Measurements from ENCODE around the gene SCP2D1. TPM values are rescaled to one million over a fixed set of nuclear protein-coding genes. Genes with fewer than 3 reads are reported as not detected.

Gene SCP2D1
- total and polyA plus RNA-seq, 2 donors (not counting 1 experiment from before 2014, with no cell fraction given): not detected

DNA sequence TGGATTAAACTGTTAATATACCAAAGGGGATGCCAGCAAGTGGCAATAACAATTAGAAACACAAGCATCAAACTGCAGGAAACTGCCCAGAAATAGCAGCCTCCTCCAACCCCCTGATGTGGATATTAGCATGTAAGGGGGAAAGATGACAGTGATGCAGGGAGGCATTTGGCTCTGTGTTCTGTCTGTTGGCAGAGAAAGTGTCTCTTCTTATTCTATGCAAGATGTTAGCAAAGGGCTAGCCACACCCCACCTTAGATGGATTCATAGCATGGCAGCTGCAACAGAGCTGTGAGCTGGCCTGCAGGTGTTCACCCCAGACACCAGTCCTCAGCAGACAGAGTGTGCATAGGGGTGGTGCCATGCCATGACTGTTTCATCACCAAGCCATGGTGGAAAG is 38.0 kb downstream of the SCP2D1 start:
- ATAC-seq (ENCODE audit: low read depth): no peak
- Mint-ChIP-seq H3K4me3 (no peak overlapping the region), H3K4me1 (no peaks in the 10 kb centered on the region)

DNA sequence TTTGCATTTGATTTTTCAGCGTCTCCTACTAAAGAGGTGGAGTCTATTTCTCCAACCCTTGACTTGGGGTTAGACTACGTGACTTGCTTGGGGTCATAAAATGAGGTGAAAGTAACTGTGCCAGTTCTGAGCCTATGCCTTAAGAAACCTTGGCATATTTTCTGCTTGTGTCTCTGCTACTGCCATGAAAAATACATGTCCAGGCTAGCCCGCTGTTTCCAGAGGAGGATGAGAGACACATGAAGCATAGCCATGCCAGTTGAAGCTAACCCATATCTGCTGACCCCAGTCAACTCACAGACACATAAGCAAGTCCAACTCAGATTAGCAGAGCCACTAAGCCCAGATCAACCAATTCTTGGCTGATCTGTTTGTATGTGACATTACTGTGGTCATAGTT is 38.7 kb downstream of the SCP2D1 start:
- POLR2A ChIA-PET: no interaction called here
- H3K4me3 ChIP-seq (ENCODE audit: control extremely low read depth in 1 of 5, extremely low read depth in 1 of 5, insufficient read depth in 1 of 5, low read depth in 2 of 5, low read length in 4 of 5): no peak overlapping the region
- H4K20me1 ChIP-seq (ENCODE audit: control insufficient read depth, insufficient read depth, low read length, poor library complexity, severe bottlenecking): no peaks in the 10 kb centered on the region
- WGBS (ENCODE audit: insufficient coverage): 100% methylated on average over 1 of the region's 3 CpGs
- Mint-ChIP-seq H3K27ac (no peak overlapping the region), H3K9me3 (ENCODE audit: insufficient read depth) (no peaks in the 10 kb centered on the region), H3K4me3 (no peak overlapping the region), H3K27me3 (peaks cover 15% of the 10 kb centered on the region), H3K4me1 (no peaks in the 10 kb centered on the region)
- no peak overlapping the region for H2AFZ ChIP-seq (ENCODE audit: insufficient read depth, low read depth, low read length, poor library complexity, severe bottlenecking)
- no peak overlapping the region for H3K9ac ChIP-seq (ENCODE audit: low read length)
- no peaks in the 10 kb centered on the region for H3K9me3 ChIP-seq (ENCODE audit: control extremely low read depth in 1 of 3, control insufficient read depth in 2 of 3, insufficient read depth in 1 of 3, low read length in 2 of 3)
- DNase-seq (no peak), ATAC-seq (ENCODE audit: low read depth) (no peak)
- no peaks in the 10 kb centered on the region for H3K36me3 ChIP-seq (replicated peaks in 1 of 2; ENCODE audit: control extremely low read depth in 1 of 2, control insufficient read depth in 1 of 2, extremely low read depth in 1 of 2, insufficient read depth in 2 of 2, low read length in 1 of 2)
- TF ChIP-seq EZH2 (IDR thresholded peaks at IDR 0.05; ENCODE audit: borderline replicate concordance, insufficient read depth, low read depth, low read length, poor library complexity, severe bottlenecking): no peak
- TF ChIP-seq, protein P1, sequence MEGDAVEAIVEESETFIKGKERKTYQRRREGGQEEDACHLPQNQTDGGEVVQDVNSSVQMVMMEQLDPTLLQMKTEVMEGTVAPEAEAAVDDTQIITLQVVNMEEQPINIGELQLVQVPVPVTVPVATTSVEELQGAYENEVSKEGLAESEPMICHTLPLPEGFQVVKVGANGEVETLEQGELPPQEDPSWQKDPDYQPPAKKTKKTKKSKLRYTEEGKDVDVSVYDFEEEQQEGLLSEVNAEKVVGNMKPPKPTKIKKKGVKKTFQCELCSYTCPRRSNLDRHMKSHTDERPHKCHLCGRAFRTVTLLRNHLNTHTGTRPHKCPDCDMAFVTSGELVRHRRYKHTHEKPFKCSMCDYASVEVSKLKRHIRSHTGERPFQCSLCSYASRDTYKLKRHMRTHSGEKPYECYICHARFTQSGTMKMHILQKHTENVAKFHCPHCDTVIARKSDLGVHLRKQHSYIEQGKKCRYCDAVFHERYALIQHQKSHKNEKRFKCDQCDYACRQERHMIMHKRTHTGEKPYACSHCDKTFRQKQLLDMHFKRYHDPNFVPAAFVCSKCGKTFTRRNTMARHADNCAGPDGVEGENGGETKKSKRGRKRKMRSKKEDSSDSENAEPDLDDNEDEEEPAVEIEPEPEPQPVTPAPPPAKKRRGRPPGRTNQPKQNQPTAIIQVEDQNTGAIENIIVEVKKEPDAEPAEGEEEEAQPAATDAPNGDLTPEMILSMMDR (IDR thresholded peaks at IDR 0.05): no peak
- H3K27ac ChIP-seq (ENCODE audit: low read length in 2 of 2): no peak overlapping the region
- no peak overlapping the region for H3K4me2 ChIP-seq (replicated peaks; ENCODE audit: low read depth, low read length, poor library complexity, severe bottlenecking)
- H3K79me2 ChIP-seq (ENCODE audit: control insufficient read depth, insufficient read depth, low read length): no peaks in the 10 kb centered on the region
- CTCF ChIA-PET: no interaction called here
- intact Hi-C loops (cut with micrococcal nuclease): no loop called here
- H3K27me3 ChIP-seq (replicated peaks in 1 of 4; ENCODE audit: control extremely low read depth in 1 of 4, control insufficient read depth in 3 of 4, insufficient read depth in 4 of 4, low read length in 3 of 4): peaks cover 0 to 9% (median 2%) of the 10 kb centered on the region in 4 experiments
- no peaks in the 10 kb centered on the region for H3K4me1 ChIP-seq (ENCODE audit: control insufficient read depth in 2 of 2, insufficient read depth in 2 of 2, low read length in 2 of 2)

More for the DNA sequence above, 38.0 kb downstream of the SCP2D1 start:
- Histone ChIP-seq H4K20me1 (ENCODE audit: control insufficient read depth, insufficient read depth, low read length, poor library complexity, severe bottlenecking) (no peaks in the 10 kb centered on the region), H3K27ac (ENCODE audit: low read length in 2 of 2) (no peak overlapping the region), H3K4me3 (ENCODE audit: control extremely low read depth in 1 of 5, extremely low read depth in 1 of 5, insufficient read depth in 1 of 5, low read depth in 2 of 5, low read length in 4 of 5) (no peak overlapping the region), H3K79me2 (ENCODE audit: control insufficient read depth, insufficient read depth, low read length) (no peaks in the 10 kb centered on the region), H3K9ac (ENCODE audit: low read length) (no peak overlapping the region), H3K4me2 (replicated peaks; ENCODE audit: low read depth, low read length, poor library complexity, severe bottlenecking) (no peak overlapping the region), H3K27me3 (replicated peaks in 1 of 4; ENCODE audit: control extremely low read depth in 1 of 4, control insufficient read depth in 3 of 4, insufficient read depth in 4 of 4, low read length in 3 of 4) (peaks cover 0 to 9% (median 2%) of the 10 kb centered on the region in 4 experiments), H2AFZ (ENCODE audit: insufficient read depth, low read depth, low read length, poor library complexity, severe bottlenecking) (no peak overlapping the region), H3K36me3 (replicated peaks in 1 of 2; ENCODE audit: control extremely low read depth in 1 of 2, control insufficient read depth in 1 of 2, extremely low read depth in 1 of 2, insufficient read depth in 2 of 2, low read length in 1 of 2) (no peaks in the 10 kb centered on the region), H3K4me1 (ENCODE audit: control insufficient read depth in 2 of 2, insufficient read depth in 2 of 2, low read length in 2 of 2) (no peaks in the 10 kb centered on the region), H3K9me3 (ENCODE audit: control extremely low read depth in 1 of 3, control insufficient read depth in 2 of 3, insufficient read depth in 1 of 3, low read length in 2 of 3) (no peaks in the 10 kb centered on the region)
- CTCF ChIA-PET: no interaction called here
- no peaks in the 10 kb centered on the region for H3K9me3 Mint-ChIP-seq (ENCODE audit: insufficient read depth)
- POLR2A ChIA-PET: no interaction called here
- no peak overlapping the region for H3K27ac Mint-ChIP-seq
- TF ChIP-seq, protein P1 (IDR thresholded peaks at IDR 0.05): no peak
- no peak for TF ChIP-seq EZH2 (IDR thresholded peaks at IDR 0.05; ENCODE audit: borderline replicate concordance, insufficient read depth, low read depth, low read length, poor library complexity, severe bottlenecking)
- intact Hi-C loops (cut with micrococcal nuclease): no loop called here
- no peak for DNase-seq
- peaks cover 15% of the 10 kb centered on the region for H3K27me3 Mint-ChIP-seq

Data from B cell (primary cell).